Stimulated activated naive CD8-positive, alpha-beta T cell treated with anti-CD3 and anti-CD28 coated beads, Interleukin-15, Interleukin-2, amounts not matched to agents 100 U/mL and 50 U/mL, for 24 hours (primary cell): Measurements from ENCODE around the gene NQO2.

Source experiments
- ATAC-seq: fragments of 150-1000 bp; cut with Tn5 transposase; one replicate; pipeline ENCODE4 v1.10.0; 2021
- DNase-seq: peaks from one replicate; pipeline ENCODE4 v3.0.0; 2021

Gene NQO2, protein sequence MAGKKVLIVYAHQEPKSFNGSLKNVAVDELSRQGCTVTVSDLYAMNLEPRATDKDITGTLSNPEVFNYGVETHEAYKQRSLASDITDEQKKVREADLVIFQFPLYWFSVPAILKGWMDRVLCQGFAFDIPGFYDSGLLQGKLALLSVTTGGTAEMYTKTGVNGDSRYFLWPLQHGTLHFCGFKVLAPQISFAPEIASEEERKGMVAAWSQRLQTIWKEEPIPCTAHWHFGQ

DNA sequence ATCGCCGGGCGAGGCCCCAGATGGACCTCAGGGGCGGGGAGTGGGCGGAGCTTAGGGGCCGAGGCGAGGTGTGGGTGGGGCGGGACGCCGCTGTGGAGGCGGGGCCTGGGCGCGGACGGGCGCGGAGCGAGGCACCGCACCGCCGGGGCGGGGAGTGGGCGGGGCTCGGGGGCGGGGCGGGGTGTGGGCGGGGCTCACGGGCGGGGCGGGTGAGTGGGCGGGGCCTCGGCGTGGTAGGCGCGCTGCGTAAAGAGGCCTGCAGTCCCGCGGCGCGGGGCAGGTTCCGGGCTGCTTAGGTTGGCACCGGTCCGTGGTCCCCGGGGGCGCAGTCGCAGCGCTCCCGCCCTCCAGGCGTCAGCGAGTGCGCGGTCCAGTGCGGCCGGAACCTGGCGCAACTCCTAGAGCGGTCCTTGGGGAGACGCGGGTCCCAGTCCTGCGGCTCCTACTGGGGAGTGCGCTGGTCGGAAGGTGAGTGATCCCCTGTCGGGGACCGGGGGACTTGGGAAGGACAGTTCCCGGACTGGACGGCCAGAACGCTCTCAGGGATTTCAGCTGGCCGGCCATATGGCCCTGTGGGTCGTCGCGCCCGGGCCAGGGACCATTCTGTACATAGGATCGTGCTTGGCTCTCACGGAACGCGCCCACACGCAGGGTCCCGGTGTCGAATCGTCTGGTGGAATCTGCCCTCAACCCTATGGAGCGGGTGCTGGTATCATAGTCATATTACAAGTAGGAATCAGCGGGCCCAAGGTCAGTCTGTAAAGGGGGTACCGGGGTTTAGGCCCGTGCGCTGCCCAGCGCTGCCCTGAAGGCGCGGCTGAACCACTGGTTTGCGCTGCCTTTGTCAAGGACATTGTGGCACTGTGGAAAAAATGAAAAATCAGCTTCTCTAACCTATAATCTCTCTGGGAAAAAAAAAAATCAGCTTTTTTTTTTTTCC, at the start of gene NQO2:
Gene NQO2, plus strand, starts transcription at position 277 of the 940 bp plus-strand sequence. CDS start 6,659 bp downstream, outside the sequence.
- DNase-seq, result peak; percentile 94
- peak; percentile 78 for ATAC-seq

DNA sequence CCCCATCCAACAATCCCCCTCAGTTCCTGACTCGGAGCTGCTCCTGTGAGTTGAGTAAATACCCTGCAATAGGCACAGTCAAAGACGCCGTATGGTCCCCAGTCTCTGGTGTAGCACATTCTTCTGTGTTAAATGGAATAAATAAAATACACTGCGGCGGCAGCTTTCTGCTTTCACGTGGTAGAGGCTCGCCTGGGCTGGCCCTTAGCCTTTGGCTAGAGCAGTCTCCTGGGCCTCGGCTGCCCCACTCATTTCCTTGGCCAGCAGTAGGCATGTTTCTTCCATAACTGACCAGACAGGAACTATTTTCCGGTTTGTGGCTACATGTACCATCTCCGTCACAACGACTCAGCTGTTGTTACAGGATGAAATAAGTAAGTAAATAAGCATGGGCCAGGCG, 49.0 kb upstream of the NQO2 start:
- ATAC-seq (no peak), DNase-seq (no peak)

DNA sequence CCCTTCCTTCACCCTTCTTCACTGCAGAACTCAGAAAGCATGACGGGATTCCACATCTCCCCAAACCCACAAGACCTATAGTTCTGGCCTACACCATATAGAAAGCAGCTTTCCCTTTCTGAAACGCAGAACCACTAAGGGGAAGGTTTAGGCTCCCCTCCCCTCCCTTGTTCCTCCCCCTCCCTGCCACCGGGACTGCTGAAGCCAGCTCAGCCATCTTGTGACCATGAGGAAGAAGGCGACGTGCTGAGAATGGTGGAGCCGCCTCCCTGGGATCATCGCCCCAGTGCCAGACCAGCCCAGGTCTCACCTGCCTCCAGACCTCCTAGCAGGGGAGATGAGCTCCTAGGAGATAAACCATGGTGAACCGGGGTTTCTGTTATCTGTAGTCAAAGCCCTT, 48.0 kb upstream of the NQO2 start:
- ATAC-seq, result no peak
- DNase-seq, result no peak

DNA sequence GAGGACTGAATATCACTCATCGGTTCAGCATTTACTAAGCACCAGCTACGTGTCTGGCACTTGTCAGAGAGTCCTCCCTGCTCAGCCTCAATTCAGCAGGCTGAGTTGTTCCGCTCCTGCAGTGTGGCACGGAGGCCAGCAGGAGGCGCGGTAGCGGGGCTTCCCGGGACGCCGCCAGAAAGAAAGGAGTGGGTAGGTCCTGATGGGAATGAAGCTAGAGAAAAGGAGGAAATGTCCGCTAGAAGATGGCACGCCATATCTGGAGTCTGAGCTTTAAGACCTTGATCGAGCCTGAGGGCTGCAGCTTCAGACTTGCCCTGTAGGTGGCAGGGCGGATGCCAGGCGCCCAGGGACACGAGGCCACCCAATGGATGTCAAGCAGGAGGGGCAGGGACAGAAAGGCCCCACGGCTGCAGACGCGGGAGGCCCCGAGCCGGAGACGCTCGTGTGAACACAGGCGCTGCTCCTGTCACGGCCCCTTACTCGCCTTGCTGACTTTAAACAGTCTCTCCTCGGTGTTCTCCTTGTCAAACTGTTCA, 47.1 kb upstream of the NQO2 start:
- DNase-seq, result peak; percentile 65
- peak; percentile 86 for ATAC-seq

DNA sequence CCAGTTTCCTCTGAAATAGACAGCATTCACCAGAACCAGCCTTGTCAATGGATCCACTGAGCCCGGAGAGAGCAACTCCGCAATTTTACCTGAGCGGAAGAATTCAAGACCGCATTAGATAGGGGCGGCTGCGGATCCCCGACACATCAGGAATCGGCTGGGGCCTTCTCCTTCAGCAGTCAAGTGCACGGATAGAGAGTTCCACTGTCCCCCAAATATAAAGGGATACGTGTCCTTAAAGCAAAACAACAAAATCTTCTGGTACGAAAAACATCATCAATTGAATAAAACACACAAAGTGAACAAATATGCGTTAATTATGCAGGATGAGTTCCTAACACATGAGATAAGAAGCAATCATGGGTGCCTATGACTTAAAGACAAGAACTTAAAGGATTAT, 46.6 kb upstream of the NQO2 start:
- DNase-seq (no peak), ATAC-seq (no peak)

DNA sequence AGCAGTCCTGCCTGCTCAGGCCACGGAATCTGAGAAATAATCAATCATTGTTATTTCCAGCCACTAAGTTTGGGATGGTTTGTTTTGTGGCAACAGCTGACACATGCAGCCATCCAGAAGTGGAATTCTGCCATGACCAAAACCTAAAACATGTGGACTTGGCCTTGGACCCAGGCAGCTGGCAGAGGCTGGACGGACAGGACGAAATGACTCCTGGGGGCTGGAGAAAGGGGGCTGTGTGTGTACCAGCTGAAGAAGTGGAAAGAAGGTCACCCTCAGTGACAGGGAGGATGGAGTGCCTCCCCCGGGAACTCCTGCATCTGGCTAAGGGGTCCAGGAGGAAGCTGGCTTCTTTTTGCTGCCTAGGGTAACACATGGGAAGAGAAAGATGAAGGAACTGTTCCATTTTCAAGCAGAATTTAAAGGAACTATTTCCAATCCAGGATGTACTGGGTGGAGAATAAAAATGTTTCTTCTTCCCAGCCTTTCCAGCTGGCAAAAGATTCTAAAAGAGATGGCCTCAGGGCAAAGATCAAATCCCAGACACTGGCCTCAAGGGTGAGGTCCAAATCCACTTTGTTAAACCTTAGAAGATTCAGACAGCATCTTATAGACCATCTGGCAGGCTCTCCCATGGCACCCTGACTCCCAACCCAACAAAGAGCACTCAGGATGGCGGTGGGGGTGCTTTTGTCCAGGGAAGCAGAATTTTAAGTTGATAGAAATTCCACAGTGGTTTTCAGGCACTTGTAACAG, 42.6 kb upstream of the NQO2 start:
- DNase-seq, result no peak
- ATAC-seq, result no peak

DNA sequence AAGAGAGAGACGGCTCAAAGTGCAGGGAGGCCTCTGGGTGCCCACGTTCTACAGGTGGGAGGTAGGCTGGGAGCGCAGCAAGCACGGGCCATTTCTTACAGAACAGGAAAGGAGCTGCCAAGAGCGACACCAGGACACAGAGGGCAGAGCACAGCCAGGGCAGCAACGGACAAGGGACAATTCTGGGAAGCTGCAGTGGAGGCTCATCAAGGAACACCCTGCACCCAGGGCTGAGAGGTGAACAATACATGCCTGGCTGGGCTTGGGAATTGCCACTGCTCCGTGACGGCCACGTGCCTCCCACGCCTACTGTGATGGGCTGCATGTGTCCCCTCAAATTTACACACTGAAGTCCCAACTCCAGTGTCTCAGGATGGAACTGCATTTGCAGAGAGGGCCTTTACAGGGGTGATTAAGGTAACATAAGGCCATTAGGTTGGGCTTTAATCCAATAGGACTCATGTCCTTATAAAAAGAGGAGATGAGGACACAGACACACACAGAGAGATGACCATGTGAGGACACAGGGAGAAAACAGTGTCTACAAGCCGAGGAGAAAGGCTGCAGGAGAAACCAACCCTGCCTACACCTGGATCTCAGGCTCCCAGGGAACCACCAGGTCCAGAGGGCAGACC, 41.9 kb upstream of the NQO2 start:
- DNase-seq (no peak), ATAC-seq (no peak)

DNA sequence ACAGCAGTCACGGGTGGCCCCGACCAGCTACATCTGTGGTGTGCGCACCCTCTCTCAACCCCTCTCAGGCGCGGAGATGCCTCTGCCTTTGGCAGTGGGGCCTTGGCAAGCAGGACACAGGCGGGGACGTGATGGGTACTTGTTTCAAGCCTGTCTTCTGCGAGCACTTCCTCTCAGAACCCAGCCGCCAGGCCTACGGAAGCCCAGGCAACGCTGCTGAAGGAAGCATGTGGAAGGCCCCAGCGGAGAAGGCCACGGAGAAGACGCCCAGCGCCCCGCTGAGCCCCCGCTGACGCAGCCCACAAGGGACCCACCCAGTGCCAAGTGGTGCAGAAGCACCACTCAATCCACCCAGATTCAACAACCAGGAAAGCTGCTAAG, 41.4 kb upstream of the NQO2 start:
- ATAC-seq, result peak; percentile 46

DNA sequence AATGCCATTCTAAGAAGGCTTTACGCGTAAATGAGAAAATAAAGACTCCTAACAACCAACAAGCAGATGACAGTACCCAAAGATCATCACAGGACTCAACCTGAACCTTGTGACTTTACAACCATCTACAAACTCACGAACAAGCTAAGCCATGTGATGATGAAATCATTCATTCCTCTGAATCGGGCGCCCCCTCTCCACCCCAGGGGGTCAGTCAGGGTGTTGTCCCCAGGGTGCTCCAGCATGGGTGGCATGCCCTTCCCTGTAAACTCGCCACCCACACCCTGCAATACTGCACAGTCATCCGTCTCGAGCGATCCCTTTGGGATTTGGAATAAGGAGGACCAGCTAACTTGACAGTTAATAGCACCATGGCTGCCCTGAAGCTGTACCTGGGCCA, 40.9 kb upstream of the NQO2 start:
- ATAC-seq (no peak), DNase-seq (no peak)

More for the DNA sequence above, 41.4 kb upstream of the NQO2 start:
- no peak for DNase-seq

DNA sequence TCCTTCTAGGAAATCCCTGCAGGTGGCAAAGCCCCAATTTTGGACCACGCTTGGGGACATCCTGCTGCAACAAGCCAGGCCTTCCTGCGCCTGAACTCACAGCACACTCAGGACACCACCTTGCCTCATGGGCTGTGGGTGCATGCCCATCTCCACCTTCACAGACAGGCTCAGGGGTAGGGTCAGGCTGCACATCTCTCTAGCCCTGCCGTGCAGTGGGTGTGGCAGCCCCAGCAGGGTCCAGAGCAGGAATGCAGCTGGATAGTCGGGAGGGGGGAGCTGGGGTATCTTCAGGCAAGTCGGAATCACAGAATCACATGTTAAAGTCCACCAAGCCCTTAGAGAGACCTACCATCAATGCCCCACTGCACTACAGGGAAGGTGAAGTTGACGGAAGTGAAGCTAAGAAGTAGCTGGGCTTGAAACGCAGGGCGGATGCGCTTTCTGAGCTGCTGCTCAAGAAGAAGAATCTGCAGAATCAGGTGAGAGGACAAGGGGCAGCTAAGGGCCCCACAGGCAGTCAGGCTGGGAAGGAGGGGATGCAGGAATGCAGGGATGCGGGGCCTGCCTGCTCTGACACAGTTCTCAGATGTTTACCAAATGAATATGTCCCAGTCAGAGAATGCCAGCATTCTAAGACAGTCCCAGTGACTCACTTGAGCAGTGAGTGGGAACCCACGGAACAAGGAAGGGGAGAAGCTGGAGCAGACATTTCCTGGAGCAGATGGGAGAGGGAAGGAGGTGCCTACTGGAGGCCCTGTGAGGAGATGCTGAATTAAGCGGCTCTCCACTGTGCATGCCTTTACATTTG, 39.6 kb upstream of the NQO2 start:
- no peak for DNase-seq
- no peak for ATAC-seq

DNA sequence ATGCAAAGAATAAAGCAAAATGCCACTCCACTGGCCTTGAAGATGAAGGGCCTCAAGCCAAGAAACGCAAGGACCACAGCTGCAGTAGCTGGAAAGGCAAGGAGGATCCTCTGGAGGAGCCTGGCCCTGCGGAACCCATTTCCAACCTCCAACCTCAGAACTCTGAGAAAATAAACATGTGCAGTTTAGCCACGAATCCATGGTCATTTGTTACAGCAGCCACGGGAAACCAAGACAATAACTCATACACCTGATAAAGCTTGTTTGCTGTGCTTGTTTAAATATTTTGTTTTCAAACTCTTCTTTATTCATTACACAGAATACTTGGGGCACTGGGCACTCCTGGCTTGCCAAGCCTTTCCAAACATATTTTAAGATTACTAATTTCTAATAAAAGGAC, 38.8 kb upstream of the NQO2 start:
- no peak for DNase-seq
- ATAC-seq, result no peak

DNA sequence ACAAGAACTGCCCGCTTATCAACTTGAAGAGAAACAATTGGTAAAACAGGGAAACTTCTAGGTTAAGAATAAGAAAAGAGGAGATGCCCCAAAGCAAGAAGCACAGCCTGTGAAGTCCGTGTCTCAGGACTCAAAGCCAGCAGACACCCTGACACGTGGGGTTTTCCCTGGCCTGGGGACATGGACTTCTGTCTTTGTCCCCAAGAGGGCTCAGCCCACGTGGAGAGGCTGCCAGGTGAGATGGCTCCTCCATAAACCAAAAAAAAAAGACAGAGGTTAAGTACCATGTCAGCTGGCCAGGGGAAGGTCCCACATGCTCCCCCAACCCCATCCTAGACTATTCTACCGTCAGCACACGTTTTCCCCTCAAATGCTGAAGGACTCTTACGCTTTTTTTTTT, 38.2 kb upstream of the NQO2 start:
- no peak for ATAC-seq
- DNase-seq, result no peak

DNA sequence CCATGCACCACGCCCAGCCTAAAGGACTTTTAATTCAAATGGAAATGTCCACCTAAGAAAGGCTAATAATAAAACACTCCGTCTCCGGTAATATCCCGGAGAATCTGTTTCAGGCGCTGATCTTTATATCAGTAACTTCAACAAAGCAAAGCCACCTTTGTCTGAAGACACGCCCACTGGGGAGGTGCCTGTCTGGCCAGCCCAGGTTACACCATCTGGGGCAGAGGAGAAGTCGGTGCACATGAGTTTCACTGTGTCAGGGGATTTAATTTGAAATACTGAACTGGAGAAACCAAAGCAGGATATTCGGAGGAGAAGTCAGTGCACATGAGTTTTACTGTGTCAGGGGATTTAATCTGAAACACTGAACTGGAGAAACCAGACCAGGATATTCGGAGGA, 37.7 kb upstream of the NQO2 start:
- no peak for DNase-seq
- no peak for ATAC-seq

DNA sequence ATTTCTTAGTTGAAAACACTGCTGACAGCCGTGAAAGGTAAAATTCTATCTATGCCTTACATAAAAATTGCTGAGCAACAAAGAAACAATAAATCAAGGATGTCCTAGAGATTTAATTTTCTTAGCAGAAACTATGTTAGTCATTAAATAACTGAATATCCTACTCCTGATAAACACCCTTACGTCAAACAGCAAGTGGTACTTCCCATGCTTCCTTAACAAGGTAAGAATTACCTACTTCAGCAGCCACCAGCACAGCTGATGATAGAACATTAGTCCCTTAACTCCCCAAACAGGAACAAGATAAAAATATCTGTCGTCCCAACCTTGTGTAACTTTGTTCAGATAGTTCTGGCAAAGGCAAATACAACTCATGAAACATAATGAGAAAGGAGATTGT, 37.1 kb upstream of the NQO2 start:
- ATAC-seq (no peak), DNase-seq (no peak)

DNA sequence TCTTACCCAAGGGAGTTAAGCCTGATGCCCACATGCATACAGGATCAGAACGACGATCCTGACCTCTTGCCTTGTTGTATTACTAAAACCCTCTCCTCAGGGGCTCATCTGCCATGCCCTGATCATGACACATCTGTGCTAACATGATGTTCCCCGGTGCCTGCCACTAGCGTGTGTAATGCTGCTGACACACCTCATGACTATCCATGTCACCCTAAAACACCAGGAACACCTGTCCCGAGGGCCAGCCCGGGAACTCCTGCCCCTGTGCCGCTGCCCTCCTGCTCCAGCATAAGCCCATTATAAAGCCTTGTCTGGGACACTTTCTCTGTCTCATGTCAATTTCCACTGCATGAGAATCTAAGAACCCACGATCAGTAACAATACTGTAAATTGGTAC, 35.9 kb upstream of the NQO2 start:
- ATAC-seq (no peak), DNase-seq (no peak)

DNA sequence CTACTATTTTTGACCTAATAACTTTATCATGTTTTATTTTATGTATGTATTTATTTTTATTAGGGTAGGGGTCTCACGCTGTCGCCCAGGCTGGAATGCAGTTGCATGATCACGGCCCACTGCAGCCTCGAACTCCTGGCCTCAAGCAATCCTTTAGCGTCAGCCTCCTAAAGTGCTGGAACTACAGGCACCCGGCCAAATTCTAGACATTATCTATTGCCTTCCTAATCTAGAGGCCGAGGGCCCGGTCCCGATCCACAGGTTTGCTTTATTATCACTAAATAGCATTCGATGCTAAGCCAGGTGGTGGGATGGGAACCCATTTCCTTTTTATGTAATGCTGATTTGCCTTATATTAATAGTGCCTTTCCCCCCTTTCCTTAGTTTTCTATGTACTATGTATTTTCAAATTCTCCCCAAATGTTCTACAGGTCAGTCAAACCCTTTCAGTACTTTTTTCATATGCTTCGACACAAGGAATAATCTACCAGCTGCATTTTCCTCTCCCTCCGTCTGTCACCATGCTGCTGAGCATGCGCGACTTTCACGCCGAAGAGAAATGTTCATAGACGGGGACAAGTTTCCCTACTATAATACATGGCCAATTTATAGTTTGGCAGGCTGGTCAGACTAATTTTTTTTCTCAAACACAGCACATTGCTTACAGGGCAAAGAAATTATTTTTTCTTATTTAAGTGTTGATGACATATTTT, 34.7 kb upstream of the NQO2 start:
- ATAC-seq (no peak), DNase-seq (no peak)

DNA sequence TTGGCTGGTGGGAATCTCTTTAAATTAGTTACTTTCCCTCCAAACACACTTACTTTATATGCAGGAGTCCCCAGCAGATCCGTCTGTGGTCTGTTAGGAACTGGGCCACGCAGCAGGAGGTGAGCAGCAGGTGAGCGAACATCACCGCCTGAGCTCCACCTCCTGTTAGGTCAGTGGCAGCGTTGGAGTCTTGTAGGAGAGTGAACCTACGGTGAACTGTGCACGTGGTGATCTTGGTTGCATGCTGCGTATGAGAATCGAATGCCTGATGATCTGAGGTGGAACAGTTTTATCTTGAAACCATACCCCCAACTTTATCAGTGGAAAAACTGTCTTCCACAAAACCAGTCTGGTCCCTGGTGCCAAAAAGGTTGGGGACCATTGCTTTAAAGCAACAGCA, 33.3 kb upstream of the NQO2 start:
- DNase-seq, result no peak
- no peak for ATAC-seq

DNA sequence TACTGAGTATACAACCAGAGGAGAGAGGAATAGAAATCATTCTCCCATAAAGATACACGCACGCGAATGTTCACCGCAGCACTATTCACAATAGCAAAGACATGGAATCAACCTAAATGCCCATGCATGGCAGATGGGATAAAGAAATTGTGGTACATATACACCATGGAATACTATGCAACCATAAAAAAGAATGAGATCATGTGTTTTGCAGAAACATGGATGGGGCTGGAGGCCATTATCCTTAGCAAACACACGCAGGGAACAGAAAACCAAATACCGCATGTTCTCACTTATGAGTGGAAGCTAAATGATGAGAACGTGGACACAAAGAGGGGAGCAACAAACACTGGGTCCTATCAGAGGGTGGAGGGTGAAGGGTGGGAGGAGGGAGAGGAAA, 31.8 kb upstream of the NQO2 start:
- no peak for DNase-seq
- no peak for ATAC-seq

DNA sequence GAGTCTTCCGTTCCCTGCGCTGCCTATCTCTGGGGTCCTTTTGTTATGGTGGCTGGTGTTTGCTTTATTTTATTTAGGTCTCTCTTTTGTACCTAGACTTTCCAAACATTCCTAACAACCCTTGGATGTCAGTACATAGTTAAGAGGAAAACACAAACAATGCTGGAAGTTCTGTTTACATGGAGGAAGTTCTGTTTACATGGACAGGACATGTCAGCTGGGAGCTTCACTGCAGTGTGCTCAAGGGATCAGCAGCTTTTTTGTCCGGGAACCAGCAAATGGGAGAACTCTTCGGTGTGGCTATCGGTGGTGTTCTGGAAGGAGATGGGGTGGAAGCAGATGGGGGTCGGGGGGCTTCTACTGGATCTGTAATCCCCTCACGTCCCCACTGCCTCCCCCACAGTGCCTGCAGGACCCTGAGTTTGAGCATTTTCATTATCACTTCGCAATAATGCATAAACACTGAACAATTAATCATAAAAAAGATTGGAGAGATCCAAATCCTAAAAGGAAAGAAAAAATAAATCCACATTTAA, 31.0 kb upstream of the NQO2 start:
- no peak for ATAC-seq

DNA sequence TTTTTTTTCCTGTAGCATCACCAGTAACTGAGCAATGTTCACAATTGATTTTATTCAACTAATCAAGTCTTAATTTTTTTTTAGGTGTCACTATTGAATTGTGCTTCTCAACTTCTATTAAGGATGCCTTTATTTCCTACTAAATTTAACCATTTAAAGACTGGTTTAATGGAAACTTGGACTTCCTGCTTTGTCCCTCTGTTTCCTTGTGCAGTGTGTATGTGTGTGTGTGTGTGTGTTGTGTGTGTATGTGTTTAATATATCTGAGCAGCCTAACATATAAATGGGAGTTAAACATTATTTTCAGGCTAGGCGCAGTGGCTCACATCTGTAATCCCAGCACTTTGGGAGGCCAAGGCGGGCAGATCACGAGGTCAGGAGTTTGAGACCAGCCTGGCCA, 30.1 kb upstream of the NQO2 start:
- no peak for DNase-seq
- ATAC-seq, result no peak

More for the DNA sequence above, 31.0 kb upstream of the NQO2 start:
- DNase-seq, result no peak
